GM12801 (cell line): Measurements from ENCODE around the gene NSL1.

Source experiments
- CTCF ChIP-seq: IDR thresholded peaks from one replicate; pipeline ENCODE4 v1.5.1; 2011; ENCODE audit warnings: control low read depth; ENCODE audit not compliant: insufficient read length; ENCODE audit errors: extremely low read depth

The NSL1 gene

DNA sequence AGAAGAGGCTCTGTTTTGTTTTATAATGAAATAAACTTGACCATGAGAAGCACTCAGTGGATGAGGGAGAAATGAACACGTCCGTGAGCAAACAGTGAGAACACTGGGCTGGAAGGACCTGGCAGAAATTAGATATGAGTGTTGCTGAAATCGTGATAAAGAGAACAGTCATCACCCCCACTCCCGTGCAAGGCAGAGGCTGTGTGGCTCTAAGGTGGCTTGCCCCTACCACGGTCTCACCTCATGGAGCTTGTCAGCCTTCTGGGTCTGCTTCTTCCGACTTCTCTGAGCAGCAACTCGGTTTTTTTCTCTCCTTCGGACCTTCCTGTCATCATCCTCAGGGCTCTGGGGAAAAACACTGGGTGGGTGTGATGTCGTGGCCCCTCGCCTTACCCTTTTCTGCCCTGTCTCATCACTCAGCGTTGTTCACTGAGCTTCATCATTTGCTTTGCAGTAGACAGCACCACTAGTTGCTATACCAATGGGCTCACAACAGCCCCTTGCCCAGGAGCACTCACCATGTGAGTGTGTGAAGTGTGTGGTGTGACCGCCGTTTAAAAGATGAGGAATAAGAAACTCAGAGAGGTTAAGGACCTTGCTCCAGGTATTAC lies 94.8 kb downstream of the NSL1 start:
- TF ChIP-seq CTCF = no peak

- no peak for TF ChIP-seq CTCF
These were observed 98.6 kb downstream of the NSL1 start for GRCh38 chr1:212692774-212693644.

GRCh38 chr1:212691561-212692071 lies 100.0 kb downstream of the NSL1 start:
- no peak for TF ChIP-seq CTCF

GRCh38 chr1:212690816-212691403 lies 100.7 kb downstream of the NSL1 start:
- TF ChIP-seq CTCF = no peak

DNA sequence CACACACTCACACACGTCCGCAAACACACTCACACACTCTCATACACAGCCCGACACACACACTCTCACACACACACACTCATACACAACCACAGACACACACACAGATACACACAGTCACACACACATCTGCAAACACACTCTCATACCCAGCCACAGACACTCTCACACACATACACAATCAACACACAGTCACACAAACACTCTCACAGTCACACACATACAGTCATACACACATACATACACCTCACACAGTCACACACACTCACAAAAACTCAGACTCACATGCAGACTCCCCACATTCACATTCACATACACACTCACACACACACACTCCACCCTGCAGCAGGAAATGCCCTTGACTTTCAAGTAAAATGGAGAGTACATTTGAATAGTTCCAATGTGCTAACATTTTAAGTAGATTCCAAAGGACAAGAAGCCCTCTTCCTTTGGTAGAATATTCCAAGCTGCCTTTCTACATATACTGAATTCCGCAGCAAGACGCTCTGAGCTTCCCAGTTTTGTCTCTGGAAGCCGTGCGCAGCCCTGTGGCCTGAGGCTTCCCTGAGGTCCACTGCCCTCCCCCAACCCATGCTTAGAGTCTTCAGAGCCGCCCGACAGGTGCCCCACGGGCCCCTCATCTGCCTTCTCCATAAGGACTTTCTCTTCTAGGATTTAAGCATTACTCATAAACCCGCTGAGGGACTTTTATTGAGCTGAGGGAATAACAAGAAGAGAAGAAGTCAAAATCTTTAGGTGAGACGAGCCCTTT lies 101.6 kb downstream of the NSL1 start:
- no peak for TF ChIP-seq CTCF

GRCh38 chr1:212689196-212689725 lies 102.3 kb downstream of the NSL1 start:
- TF ChIP-seq CTCF = no peak
